Activated CD4-positive, alpha-beta T cell treated with anti-CD3 and anti-CD28 coated beads for 48 hours (primary cell): ENCODE results near the gene LHX4.

Source experiments
- DNase-seq: peaks from one replicate; pipeline ENCODE4 v3.0.0-alpha.2; 2020

LHX4 gene

DNA sequence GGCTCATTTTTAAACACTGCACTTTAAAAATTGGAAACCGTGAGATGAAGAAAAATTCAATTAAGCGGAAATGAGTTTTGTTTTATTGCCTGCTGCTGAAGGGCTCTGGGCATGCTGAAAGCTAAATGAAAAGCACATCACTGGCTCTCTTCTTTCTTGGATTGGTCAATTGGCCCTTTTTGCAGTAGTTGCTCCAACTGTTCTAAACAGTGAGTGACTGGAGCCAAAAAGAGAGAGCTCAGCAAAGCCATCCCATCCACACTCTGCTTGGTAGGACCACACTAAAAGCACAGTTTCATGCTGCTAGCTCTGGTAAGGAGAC, 48.1 kb downstream of the LHX4 start:
- DNase-seq: no peak

DNA sequence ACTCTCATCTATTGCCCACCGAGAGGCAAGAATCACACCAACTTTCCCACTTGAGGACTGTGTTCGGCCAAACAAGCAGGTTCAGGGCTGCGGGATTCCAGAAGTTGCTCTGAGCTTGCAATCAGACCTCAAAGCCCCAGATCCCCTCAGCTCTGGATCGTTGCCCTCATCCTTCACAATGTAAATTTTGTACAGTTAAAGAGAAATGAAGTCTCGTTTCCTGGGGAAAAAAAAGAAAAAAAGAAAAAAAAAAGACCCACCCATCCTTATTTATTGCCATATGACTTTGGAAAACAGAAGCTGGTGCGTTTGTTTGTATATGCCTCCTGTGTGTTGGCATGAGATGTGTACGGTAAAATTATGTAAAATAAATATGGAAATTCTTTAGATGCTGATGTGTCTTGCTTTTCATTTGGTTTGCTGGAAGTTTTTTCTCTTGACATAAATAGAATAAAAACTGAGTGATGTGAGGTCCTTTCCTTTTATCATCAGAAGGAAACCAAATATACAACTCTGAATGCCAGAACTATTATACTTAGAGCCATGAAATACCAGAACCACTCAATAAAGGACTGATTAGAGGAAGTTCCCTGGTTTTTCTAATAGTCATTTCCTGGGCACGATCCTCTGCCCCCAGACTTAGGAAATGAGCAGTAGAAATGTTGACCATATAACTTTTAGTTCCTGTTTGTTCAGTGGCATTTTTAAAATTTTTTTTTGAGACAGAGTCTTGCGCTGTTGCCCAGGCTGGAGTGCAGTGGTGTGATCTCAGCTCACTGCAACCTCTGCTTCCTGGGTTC, 48.7 kb downstream of the LHX4 start:
- no peak for DNase-seq

DNA sequence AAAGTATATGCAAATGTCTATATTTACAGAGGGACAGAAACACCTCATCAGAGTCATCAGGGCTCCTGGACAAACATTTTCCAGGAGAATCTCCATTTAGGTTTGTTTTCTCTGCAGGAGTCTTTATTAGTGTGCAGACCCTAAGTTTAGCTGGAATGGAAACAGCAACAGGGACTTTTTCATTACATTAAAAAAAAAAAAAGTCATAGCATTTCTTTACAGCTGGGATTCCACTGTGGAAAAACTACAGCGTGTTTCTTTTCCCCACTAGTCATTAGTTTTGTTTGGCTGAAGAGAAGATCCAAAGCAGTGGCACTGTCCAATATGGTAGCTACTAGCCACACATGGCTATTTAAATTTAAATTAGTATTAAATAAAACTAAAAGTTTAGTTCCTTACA, 49.6 kb downstream of the LHX4 start:
- DNase-seq: no peak

DNA sequence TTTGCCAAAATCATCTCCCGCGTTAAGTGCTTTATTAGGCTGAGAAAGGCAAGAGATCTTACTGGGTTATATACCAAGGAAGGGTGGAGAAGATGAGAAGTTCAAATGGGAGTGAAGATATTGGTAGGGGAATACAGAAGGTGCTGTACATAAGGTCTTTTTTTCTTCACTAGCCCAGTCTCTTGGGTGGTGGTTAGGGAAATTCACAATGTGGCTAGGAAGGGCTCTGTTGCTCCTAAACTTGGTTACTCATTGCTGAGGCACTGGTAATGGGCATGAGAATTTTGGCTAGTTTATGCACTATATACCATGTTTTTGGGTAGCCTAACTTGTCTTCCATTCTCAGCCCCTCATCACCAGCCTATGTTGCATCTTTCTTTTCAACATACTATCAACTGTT, 50.6 kb downstream of the LHX4 start:
- DNase-seq: no peak

DNA sequence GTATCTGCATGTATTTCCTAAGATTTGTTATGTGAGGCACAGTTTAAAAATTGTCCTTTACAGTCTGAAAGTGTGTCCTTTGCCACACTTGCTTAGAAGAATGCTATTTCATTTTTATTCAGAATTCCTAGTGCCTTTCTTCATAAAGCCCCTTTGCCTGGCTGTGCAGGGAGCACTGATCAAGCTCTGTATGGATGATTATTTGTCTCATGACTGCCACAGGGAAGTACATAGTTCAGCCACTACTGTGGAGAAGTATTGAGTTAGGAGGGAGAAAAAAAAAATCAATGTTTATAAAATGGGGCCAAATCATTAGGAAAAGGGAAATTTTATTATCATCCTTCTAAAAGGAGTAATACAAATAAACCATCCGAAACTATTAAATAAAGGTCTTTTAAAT, 51.4 kb downstream of the LHX4 start:
- no peak for DNase-seq

DNA sequence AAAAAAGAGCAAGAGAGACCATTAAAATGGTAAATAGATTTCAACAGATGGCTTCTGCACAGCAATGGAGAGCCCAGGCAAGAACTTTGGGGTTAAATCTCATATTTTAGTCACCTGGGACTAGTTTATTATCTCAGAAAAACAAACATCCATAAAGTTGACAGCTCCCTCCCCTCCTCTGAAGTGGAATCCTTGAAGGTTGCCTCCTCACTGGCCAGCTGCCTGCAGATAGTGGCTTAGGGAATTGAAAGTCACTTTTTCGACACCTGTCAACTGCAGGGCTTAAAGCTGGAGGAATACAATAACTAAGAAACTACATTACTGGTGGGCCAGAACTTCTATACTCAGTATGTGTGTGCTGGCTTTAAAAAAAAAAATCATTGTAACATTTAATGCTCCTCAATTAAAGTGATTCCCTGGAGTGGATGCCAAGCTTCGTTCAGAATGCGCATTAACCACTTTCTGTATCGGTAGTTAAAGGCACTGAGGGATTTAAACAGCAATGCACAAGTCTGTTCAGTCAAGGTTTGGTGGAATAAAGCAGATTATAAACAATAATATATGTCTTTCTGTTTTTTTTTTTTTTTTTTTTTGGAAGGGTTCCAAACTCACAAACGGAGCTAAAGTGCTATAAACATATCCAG, 52.5 kb downstream of the LHX4 start:
- no peak for DNase-seq

DNA sequence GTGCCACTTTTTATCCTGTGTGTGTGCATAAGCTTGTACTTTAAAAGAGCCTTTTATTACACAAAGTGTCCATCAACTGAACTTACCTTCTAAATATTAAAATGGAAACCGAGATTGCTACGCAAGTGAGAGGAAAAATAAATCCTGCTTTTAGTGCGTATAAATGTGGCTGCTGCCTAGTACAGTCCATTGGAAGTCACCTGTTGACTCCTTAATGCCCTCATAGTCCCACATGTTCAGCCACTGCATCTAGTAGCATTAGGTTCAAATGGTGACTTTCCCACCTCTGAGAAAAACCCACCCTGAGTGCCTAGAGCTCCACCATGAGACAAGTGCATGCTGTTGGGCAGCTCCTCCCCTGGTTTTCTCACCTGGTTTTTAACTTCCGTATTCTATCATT, 53.0 kb downstream of the LHX4 start:
- DNase-seq: no peak

DNA sequence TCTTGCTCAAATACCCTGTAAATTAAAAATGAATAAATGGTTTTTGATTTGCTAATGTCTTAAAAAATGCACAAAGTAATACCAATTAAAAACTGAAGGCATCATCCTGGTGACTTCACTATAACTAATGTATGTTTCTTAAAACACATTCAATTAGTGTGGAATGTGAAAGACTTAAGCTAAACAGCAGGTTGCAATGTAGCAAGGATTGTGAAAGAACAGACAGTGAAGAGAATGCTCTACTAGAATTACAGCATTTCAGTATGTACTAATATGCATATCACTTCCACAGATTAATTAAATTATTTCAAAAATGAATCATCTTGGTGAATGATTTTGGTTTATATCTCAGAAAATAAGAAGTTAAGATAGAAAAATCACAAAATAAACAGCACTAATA, 56.4 kb downstream of the LHX4 start:
- no peak for DNase-seq

DNA sequence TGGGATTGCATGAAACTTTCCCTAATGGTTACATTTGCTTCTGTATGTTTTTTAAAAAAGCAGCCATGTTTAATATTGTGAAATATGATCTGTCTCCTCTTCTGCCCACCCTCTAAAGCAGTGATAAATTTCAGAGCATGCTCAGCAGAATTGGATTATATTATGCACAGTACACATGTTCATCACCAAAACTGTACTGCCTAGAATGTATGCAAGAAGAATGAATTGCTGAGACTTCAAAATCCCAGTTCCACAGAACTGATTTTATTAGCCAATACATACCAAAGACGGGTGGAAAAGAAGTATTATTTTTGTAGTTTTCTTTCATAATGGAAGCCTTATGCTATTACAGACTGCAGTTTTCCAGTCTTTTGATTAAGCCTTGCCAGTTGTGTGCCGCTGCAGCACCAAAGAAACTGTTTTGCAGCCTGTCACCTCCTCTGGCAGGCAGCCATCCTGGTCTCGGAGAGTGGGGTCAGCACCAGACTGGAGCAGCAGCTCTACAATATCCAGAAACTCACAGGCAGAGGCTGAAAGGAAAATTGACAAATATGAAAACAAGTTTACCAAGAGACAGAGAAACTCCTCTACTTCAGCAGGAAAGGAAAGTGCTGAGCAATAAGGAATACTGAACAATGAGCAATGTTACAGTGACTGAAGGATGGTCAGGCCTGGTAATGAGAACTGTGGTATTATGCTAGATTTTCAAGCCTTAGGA, 58.1 kb downstream of the LHX4 start:
- DNase-seq: no peak

DNA sequence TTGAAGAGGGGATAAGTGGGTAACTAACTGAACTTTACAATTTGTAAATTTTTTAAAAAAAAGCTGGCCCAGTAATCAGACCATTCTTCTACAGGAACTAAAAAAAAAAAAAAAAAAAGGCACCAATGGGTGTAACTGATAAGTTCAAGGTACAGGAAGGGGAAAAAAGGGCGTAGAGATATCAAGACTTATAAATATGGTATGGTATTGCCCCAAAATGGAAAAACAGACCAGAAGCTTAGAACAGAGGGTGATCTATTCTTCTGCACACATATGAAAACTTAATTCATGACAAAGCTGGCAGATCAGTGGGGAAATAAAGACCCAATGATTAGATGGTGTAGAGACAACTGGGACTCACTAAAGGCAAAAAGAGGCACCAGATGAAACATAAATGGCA, 58.9 kb downstream of the LHX4 start:
- no peak for DNase-seq

DNA sequence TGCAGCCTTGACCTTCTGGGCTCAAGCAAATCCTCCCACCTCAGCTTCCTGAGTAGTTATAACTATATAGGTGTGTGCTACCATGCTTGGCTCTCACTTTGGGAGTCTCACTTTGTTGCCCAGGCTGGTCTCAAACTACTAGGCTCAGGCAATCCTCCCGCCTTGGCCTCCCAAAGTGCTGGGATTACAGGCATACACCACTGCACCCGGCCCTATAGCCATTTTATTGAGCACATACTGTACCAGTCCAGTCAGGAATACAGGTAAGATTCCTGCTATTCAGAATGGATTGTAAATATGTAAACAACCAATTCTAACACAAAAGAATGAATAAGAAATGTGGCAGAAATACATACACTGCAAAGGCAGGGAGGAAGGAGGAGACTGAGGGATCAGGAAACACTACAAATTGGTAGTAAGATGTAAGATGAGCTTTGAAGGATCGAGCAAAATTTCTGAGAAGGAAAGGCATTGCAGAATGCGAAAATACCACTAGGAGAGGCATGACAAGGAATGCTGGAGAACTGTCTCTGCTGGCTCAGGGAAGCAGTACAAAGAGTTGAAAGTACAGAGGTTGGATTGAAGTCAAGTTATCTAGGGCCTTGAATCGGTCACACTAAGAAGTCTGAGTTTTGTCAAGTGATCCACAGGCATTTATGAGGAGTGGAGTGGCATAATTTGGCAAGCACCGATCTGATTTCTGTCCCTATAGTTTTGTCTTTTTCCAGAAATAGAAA, 60.4 kb downstream of the LHX4 start:
- no peak for DNase-seq

DNA sequence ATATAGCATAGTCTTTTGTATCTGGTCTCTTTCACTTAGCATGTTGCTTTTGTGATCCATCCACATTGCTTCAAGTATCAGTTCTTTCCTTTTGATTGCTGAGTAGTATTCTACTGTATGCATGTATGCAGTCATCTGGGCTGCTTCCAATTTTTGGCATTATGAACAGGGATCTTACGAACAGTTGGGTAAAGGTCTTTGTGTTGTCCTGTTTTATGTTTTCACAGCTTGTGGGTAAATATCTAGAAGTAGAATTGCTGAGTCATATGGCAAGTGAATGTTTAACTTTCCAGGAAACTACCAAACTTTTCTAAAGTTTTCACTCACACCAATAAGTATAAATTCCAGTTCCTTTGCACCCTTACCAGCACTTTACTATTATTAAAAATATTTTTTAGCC, 60.9 kb downstream of the LHX4 start:
- no peak for DNase-seq

DNA sequence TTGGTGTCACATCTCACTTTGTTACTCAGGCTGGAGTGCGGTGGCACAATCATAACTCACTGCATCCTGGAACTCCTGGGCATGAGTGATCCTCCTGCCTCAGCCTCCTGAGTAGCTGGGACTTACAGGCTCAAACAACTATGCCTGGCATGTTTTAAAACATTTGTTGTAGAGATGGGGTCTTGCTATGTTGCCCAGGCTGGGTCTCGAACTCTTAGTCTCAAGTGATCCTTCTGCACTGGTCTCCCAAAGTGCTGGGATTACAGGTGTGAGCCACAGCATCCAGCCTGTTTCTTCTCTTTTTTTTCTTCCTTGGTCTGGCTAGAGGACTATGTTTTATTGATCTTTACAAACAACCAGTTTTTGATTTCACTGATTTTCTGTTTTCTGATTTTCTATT, 64.6 kb downstream of the LHX4 start:
- no peak for DNase-seq

DNA sequence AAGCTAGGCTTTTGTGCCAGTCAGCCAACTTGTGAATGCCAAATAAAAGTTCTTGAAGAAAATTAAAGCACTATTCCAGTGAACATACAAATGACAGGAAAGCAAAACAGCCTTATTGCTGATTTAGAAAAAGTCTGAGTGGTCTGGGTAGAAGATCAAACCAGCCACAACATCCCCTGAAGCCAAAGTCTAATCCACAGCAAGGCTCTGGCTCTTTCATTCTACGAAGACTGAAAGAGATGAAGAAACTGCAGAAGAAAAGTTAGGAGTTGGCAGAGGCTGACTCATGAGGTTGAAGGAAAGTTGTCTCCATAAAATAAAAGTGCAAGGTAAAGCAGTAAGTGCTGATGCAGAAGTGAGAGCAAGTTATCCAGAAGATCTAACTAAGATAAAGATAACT, 65.9 kb downstream of the LHX4 start:
- DNase-seq: no peak

DNA sequence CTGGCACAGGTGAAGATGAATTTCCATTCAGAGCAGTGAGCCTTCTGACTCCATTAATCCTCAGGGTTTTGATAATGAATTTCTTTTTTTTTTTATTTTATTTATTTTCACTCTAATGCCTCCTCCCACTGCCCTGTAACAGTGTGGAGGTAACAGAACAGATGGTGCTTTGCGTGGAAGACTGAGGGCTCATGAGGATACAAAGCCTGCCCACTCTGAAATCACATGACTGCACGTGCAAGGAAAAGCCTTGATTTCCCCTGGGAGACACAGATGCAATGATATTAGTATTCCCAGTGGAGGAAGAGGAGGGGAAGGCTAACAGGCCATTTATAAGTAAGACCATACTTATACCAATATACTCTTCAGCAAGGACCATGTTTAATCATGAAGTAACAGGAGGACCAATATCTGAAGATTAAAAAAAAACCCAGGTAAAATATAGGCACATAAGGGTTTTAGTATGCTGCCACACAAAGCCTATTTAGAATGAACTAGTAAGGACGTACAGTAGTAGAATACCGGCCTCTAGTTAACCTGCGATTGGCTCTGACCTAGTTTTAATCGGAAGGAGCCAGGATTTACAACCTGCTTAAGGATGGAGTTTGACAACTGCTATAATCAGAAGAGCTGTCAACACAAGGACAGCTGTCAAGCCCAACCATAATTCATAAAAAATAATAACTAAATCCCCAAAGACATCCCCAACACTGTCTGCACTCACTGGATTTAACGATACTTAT, 69.6 kb downstream of the LHX4 start:
- DNase-seq: no peak

DNA sequence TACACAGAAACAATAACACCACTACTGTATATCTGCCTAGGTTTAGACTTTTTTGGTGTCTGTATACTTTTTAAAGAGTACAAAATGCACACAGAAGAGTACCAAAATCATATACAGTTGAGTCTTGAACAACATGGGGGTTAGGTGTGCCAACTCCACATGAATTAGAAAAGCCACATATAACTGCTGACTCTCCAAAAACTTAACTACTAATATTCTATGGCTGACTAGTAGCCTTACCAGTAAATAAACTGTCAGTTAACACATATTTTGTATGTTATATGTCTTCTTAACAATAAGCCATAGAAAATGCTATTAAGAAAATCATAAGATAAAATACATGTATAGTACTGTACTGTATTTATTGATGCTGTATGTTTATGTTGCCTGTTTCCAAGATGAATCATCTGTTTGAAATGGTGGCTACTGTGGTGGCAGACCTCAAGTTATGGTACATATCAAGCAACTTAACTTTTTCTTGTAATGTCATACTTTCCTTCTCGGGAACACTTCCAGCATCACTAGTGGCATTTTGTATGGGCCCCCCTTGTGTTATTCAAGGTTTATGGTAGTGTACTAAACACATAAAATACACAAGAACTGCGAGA, 71.2 kb downstream of the LHX4 start:
- no peak for DNase-seq

DNA sequence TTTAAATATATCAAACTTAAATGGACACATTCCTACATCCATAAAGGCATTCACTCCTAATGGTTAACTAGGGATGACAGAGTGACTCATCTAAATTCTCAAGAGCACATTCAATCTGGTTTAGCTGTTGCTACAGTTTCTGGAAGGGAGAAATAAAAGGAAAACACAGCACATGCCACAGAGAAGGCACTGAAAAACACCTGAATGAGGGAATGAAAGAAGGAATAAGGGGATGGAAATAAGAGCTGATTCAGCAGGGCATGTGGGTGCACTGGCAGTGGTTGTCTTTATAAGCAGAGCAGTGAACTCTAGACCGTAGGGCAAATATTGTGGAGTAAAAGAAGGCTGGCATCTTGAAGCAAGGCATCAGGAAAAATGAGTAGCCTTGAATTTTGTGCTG, 79.3 kb downstream of the LHX4 start:
- DNase-seq: no peak

DNA sequence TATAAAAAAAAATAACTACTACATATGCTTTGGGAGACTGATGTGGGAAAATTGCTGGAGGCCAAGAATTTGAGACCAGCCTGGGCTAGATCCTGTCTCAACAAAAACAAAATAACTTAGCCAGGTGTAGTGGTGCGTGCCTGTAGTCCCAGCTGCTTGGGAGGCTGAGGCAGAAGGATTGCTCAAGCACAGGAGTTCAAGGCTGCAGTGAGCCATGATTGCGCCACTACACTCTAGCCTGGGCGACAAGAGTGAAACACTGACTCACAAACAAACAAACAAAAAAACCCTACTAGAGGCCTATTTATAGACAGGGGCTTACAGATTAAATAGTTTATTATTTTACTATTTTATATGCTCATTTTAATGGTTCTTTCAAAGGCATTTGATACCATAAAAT, 80.0 kb downstream of the LHX4 start:
- DNase-seq: no peak

DNA sequence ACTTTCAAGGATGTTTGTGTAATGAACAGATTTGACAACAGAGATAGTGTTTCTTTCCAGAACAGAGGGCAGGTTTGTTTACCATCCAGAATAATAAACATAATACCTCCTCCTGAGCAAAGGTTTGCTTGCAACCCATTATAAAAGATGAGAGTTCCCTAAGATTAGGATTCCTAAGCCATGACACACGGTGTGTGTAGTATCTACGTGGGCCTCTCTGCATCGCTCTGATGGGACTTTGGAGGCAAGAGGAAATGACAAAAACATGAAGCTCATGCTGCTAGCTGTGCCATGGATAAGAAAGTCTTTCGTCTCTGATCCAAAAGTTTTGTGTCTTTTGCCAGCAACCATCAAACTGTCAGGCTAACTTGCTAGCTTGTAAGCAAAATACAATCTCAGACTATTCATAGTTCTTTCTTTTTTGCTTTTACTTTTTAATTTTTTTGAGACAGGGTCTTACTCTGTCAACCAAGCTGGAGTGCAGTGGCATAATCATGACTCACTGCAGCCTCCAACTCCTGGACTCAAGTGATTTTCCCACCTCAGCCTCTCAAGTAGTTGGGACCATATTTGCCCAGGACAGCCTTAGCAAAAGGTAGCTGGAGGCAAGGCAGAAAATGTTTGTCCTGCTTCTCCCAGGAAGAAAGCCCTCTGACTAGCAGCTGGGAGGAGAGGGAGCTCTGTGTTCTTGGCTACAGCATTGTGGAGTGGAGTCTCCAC, 81.1 kb downstream of the LHX4 start:
- DNase-seq: no peak

DNA sequence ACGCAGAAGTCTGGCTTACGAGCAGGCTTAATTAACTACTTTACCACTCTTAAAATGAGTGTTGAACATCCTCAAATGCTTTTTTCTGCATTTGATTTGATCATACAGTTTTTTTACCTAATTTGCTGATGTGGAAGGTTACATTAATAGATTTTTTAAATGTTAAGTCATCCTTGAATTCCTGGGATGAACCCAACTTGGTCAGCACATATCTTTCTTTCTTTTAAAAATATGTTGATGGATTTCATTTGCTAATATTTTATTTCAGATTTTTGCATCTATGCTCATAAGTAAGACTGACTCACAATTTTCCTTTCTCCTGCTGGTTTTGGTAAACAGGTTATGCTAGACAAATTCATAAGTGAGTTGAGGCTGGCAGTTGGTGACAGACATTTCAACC, 82.9 kb downstream of the LHX4 start:
- no peak for DNase-seq

DNA sequence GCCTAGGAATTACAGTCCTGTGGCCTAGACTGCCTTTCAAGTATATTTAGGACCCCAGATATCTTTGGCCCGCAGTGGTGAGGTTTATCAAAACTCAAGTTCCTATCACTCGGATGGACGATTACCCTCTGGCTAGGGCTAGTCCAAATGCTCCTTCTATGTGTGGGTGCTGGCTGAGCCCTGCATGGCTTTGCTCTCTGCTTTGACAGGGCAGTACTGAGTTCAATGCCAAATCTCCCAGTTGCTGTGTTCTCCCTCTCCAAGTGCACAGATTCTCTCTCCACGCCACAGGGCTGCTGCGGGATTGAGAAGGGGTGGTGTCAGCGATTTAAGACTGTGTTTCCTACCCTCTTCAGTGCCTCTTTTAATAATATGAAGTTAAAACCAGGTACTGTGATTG, 97.0 kb downstream of the LHX4 start:
- no peak for DNase-seq
